ENCODE measurements around the gene EBI3.

The EBI3 gene

DNA sequence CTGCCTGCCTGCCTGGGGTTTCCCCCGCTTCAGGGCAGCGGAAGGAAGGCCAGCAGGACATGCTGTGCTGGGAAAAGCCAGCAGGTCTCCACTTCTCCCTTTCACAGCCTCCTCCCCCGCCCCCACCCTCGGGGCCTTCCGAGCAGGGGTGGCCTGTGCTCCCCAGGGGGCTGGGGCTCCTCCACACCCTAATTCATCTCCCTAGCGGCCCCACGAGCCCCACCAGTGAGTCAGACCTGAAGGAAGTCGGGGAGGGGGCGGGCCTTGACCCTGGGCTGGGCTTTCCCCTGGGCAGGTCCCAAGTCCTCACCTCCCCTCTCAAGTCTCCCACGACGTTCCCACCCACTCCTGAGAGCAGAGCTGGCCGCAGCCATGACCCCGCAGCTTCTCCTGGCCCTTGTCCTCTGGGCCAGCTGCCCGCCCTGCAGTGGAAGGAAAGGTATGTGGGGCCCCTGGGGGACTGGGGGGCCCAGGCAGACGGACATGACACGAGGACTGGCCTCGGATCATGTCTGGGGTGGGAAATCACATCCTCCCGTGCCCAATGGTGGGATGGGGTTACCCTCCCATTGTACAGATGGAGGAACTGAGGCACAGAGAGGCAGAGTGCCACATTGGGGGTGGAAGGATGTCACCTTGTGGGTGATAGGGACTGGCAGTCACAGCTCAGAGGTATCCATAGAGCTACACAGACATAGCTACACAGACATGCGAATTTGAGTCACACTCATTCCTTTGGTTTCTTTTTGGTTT, at the start of gene EBI3:
TSS of gene EBI3 (plus strand) at position 345 of the 753 bp plus-strand sequence. CDS start at position 373, 28 bp downstream.
- DNase-seq (ENCODE audit: low read depth): no peak
- TF ChIP-seq CTCF (IDR thresholded peaks at IDR 0.05; ENCODE audit: control insufficient read depth, extremely low read depth, insufficient read depth): no peak
- no peak within 1 kb of the TSS for H3K4me3 ChIP-seq (ENCODE audit: low read depth, low read length)

DNA sequence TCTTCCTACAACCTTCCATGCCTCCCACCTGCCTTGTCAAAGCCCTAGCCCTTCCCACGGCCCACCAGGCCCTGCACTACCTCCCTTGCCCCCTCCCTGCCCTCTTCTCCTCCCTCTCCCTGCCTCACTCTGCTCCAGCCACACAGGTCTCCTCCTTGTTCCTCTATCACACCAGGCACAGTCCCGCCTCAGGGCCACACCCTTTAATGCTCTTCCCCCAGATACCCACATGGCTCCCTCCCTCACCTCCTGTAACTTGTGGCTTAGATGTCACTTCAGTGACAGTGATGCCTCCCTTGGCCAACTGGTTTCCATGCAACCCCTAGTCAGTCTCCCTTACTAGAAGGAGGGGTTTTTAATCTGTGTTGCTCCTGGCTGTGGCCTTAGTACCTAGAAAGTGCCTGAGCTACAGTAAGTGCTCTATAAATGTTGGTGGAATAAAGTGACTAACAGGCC, 48.2 kb upstream of the EBI3 start:
- no peak for DNase-seq (ENCODE audit: low read depth)
- no peak for TF ChIP-seq CTCF (IDR thresholded peaks at IDR 0.05; ENCODE audit: control insufficient read depth, extremely low read depth, insufficient read depth)
- H3K4me3 ChIP-seq (ENCODE audit: low read depth, low read length): peak overlapping the region; percentile 98

GRCh38 chr19:4182084-4182810, 47.1 kb upstream of the EBI3 start, which contains the start of the genes ANKRD24 and SIRT6:
ANKRD24 (plus strand) TSS chr19:4182689; CDS start chr19:4186426, 3,737 bp downstream.
SIRT6 (minus strand) TSS chr19:4182563; CDS start chr19:4182539, 24 bp downstream.
- peak within 1 kb of the TSS; percentile 98 for H3K4me3 ChIP-seq (ENCODE audit: low read depth, low read length)
- peak; percentile 86 for DNase-seq (ENCODE audit: low read depth)
- TF ChIP-seq CTCF (IDR thresholded peaks at IDR 0.05; ENCODE audit: control insufficient read depth, extremely low read depth, insufficient read depth): no peak

DNA sequence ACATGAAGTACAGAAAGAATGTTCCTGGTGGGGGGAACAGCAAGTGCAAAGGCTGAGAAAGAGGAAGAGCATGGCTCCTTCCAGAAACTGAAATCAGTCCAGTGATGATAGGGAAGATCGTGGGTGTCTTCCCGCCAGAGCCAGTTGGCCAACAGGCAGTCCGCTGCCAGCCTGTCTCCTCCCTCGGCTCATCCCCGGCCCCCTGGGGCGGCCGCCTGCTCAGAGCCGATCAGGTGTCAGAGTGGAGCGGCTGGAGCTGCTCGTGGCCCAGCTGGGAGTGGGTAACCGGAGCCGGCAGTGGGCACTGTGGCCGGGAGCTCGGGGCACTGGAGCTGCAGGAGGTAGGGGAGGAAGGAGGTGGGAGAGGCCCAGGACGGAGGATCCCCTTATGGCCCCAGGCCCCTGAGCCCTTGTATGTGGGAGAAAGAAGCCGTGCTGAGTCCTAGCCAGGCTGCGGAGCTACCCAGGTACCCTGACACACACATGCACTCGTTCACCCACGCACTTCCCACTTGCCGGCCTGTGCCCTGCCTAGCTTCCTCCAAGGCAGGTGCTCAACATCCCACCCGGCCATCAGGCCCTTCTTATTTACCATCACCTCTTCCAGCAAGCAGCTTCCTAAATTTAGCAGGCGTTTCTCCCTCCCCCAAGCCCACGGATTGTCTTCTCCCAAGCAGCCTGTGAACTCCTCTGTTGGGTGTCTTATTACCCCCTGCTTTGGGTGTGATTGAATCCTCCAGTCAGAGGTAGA, 45.2 kb upstream of the EBI3 start:
- DNase-seq (ENCODE audit: low read depth): no peak
- H3K4me3 ChIP-seq (ENCODE audit: low read depth, low read length): no peak overlapping the region
- TF ChIP-seq CTCF (IDR thresholded peaks at IDR 0.05; ENCODE audit: control insufficient read depth, extremely low read depth, insufficient read depth): no peak

GRCh38 chr19:4184718-4185352, 44.5 kb upstream of the EBI3 start:
- DNase-seq (ENCODE audit: low read depth): no peak
- no peak for TF ChIP-seq CTCF (IDR thresholded peaks at IDR 0.05; ENCODE audit: control insufficient read depth, extremely low read depth, insufficient read depth)
- no peak overlapping the region for H3K4me3 ChIP-seq (ENCODE audit: low read depth, low read length)

GRCh38 chr19:4185413-4186086, 43.8 kb upstream of the EBI3 start:
- TF ChIP-seq CTCF (IDR thresholded peaks at IDR 0.05; ENCODE audit: control insufficient read depth, extremely low read depth, insufficient read depth): no peak
- no peak for DNase-seq (ENCODE audit: low read depth)
- H3K4me3 ChIP-seq (ENCODE audit: low read depth, low read length): no peak overlapping the region

Data from LNCaP clone FGC (cell line).